ENCODE data around the gene KSR1. TPM values are rescaled to one million over a fixed set of nuclear protein-coding genes. Genes with fewer than 3 reads are reported as not detected.

Gene KSR1
- total and polyA plus RNA-seq, 9 of the 15 experiments (the other 6 are each of a cell fraction or from before 2014, with no cell fraction given) = 1.4 to 51.7 (median 18.4) TPM

DNA sequence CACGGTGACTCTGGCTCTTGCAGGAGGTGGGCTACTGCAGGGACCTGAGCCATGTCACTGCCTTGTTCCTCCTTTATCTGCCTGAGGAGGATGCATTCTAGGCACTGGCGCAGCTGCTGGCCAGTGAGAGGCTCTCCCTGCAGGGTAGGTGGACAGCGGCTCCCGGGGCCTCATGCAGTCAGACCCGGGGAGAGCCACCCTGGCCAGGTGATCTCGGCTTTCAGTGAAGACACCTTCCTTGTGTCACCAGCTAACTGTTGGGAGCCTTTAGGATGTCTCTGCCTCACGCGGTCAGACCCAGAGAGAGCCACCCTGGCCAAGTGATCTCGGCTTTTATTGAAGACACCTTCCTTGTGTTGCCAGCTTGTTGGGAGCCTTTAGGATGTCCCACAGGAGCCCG, 31.7 kb upstream of the KSR1 start:
- WGBS (ENCODE audit: insufficient coverage, low coverage, missing lambda C conversion rate) = 23% methylated on average over 8 of the region's 10 CpGs
- CTCF ChIA-PET (ENCODE audit: low intra/inter-chr PET ratio) = no interaction called here
- no peak for FAIRE-seq

GRCh38 chr17:27424941-27425340, 31.3 kb upstream of the KSR1 start:
- no peak; the same call in 2 of the 3 replicates for ATAC-seq
- Histone ChIP-seq H3K4me2 (ENCODE audit: insufficient read depth, low read length) (no peak overlapping the region), H3K4me1 (replicated peaks in 1 of 2; ENCODE audit: control insufficient read depth in 2 of 2, insufficient read depth in 2 of 2, low read length in 2 of 2) (peaks cover 0 to 25% of the 10 kb centered on the region in 2 experiments; a peak in 2 of 5 replicates), H4K20me1 (replicated peaks; ENCODE audit: control insufficient read depth, insufficient read depth, low read length) (no peaks in the 10 kb centered on the region), H2AFZ (ENCODE audit: low read depth, low read length) (no peak overlapping the region), H3K36me3 (ENCODE audit: control insufficient read depth, insufficient read depth, low read length) (no peaks in the 10 kb centered on the region), H3K9ac (ENCODE audit: insufficient read depth in 1 of 2, low read depth in 2 of 2, low read length in 2 of 2) (no peak overlapping the region), H3K4me3 (no peak overlapping the region), H3K9me3 (replicated peaks; ENCODE audit: control insufficient read depth, insufficient read depth, low read depth, low read length) (no peaks in the 10 kb centered on the region), H3K27me3 (ENCODE audit: control insufficient read depth in 2 of 2, insufficient read depth in 2 of 2, low read length in 2 of 2) (no peaks in the 10 kb centered on the region), H3K9me1 (ENCODE audit: control insufficient read depth, insufficient read depth, low read length) (no peaks in the 10 kb centered on the region), H3K27ac (ENCODE audit: extremely low read depth, low read depth, low read length) (no peak overlapping the region), H3K79me2 (ENCODE audit: control insufficient read depth, insufficient read depth, low read length) (no peaks in the 10 kb centered on the region)
- FAIRE-seq = no peak
- intact Hi-C loops (cut with micrococcal nuclease) (no loop called here), in situ Hi-C loops (cut with MboI) (no loop called here)
- no peak for DNase-seq (ENCODE audit: extremely low read depth in 1 of 4, low spot score in 3 of 4)
- no TSS peak for BruUV-seq (replicated peaks)
- 51% methylated on average over 4 of the region's 8 CpGs for WGBS (ENCODE audit: insufficient coverage, low coverage, missing lambda C conversion rate)
- CTCF ChIA-PET (ENCODE audit: low intra/inter-chr PET ratio) = no interaction called here
- POLR2A ChIA-PET = interaction anchor here (0.6 kb wide), 1 partner anchor 73 kb away, joined by 3 read pairs; no protein-coding TSS in a partner anchor
- TF ChIP-seq CAMTA2 (CRISPR knock-in tag; conservative IDR thresholded peaks at IDR 0.05) (no peak), RHOXF2B (CRISPR knock-in tag; conservative IDR thresholded peaks at IDR 0.05) (no peak), ATF4 (CRISPR knock-in tag; IDR thresholded peaks at IDR 0.05) (no peak), POLR2AphosphoS5 (IDR thresholded peaks at IDR 0.05; ENCODE audit: control insufficient read depth, insufficient read depth, low read depth, low read length) (no peak), NR3C1 (CRISPR knock-in tag; IDR thresholded peaks at IDR 0.05) (no peak), SMAD4 (CRISPR knock-in tag; conservative IDR thresholded peaks at IDR 0.05) (no peak), KLF1 (tag; IDR thresholded peaks at IDR 0.05) (no peak), ZNF77 (CRISPR knock-in tag; IDR thresholded peaks at IDR 0.05) (no peak)

More for the DNA sequence above, 31.7 kb upstream of the KSR1 start:
- ATAC-seq (no peak; the same call in 2 of the 3 replicates), DNase-seq (ENCODE audit: extremely low read depth in 1 of 4, low spot score in 3 of 4) (no peak)
- no peak for TF ChIP-seq TFAM (CRISPR knock-in tag; conservative IDR thresholded peaks at IDR 0.05)
- TF ChIP-seq ZFP36 (IDR thresholded peaks at IDR 0.05; ENCODE audit: low read depth, low read length, partially characterized antibody) = no peak
- TF ChIP-seq SMC3 (conservative IDR thresholded peaks at IDR 0.05; ENCODE audit: insufficient read depth, low read depth, low read length) = no peak
- no peak for TF ChIP-seq POLR2AphosphoS2 (IDR thresholded peaks at IDR 0.05; ENCODE audit: low read length)
- TF ChIP-seq, protein P1, sequence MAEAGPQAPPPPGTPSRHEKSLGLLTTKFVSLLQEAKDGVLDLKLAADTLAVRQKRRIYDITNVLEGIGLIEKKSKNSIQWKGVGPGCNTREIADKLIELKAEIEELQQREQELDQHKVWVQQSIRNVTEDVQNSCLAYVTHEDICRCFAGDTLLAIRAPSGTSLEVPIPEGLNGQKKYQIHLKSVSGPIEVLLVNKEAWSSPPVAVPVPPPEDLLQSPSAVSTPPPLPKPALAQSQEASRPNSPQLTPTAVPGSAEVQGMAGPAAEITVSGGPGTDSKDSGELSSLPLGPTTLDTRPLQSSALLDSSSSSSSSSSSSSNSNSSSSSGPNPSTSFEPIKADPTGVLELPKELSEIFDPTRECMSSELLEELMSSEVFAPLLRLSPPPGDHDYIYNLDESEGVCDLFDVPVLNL (CRISPR knock-in tag; IDR thresholded peaks at IDR 0.05; ENCODE audit: low read depth) = no peak
- no peak for TF ChIP-seq POLR2H (tag; IDR thresholded peaks at IDR 0.05; ENCODE audit: low read depth)
- no peak for TF ChIP-seq KAT2B (IDR thresholded peaks at IDR 0.05; ENCODE audit: low read depth, low read length)
- TF ChIP-seq ATF7 (IDR thresholded peaks at IDR 0.05) = no peak
- Histone ChIP-seq H3K9ac (ENCODE audit: insufficient read depth in 1 of 2, low read depth in 2 of 2, low read length in 2 of 2) (no peak overlapping the region), H3K4me2 (ENCODE audit: insufficient read depth, low read length) (no peak overlapping the region), H3K27me3 (ENCODE audit: control insufficient read depth in 2 of 2, insufficient read depth in 2 of 2, low read length in 2 of 2) (no peaks in the 10 kb centered on the region), H3K9me3 (replicated peaks; ENCODE audit: control insufficient read depth, insufficient read depth, low read depth, low read length) (no peaks in the 10 kb centered on the region), H4K20me1 (replicated peaks; ENCODE audit: control insufficient read depth, insufficient read depth, low read length) (no peaks in the 10 kb centered on the region), H3K9me1 (ENCODE audit: control insufficient read depth, insufficient read depth, low read length) (no peaks in the 10 kb centered on the region), H3K27ac (ENCODE audit: extremely low read depth, low read depth, low read length) (no peak overlapping the region), H3K36me3 (ENCODE audit: control insufficient read depth, insufficient read depth, low read length) (no peaks in the 10 kb centered on the region), H2AFZ (ENCODE audit: low read depth, low read length) (no peak overlapping the region), H3K79me2 (ENCODE audit: control insufficient read depth, insufficient read depth, low read length) (no peaks in the 10 kb centered on the region), H3K4me1 (replicated peaks in 1 of 2; ENCODE audit: control insufficient read depth in 2 of 2, insufficient read depth in 2 of 2, low read length in 2 of 2) (peaks cover 0 to 21% of the 10 kb centered on the region in 2 experiments; a peak in 2 of 5 replicates), H3K4me3 (no peak overlapping the region)
- in situ Hi-C loops (cut with MboI) (no loop called here), intact Hi-C loops (cut with micrococcal nuclease) (no loop called here)
- BruUV-seq (replicated peaks) = no TSS peak
- POLR2A ChIA-PET = interaction anchor here (0.6 to 1.0 kb wide), 3 partner anchors 9 to 72 kb away, joined by 3 read pairs; no protein-coding TSS in a partner anchor
